ENCODE measurements around the gene FBXO10. TPM values are rescaled to one million over a fixed set of nuclear protein-coding genes. Genes with fewer than 3 reads are reported as not detected.

The FBXO10 gene
- 13.1 and 15.4 TPM in 2 replicates for total RNA-seq (2021; fragmentation: NEBNext Ultra II Directional; extraction: Animal tissue kit (Norgen Biotek cat#: 25700))
- 13.9 and 17.4 TPM in 2 replicates for polyA plus RNA-seq (2011; rRNA removed)
- polyA plus RNA-seq (2011; cell fraction: cytosol; rRNA removed), result 16.0 TPM
- 24.4 TPM for polyA plus RNA-seq (2011; cell fraction: nucleus; rRNA removed)
- polyA plus RNA-seq (2012, experiment 1 of 2), result 12.9 to 15.5 TPM (median 14.2 TPM) in 4 replicates
- 10.5 TPM for polyA plus RNA-seq (2012, experiment 2 of 2)
- polyA plus RNA-seq (2013, experiment 1 of 2), result 7.4 TPM
- 8.2 TPM for polyA plus RNA-seq (2013, experiment 2 of 2)
- polyA minus RNA-seq (2011; rRNA and poly(A)+ RNA removed), result 21.2 and 32.7 TPM in 2 replicates
- 11.5 TPM for polyA minus RNA-seq (2011; cell fraction: cytosol; rRNA and poly(A)+ RNA removed)
- polyA minus RNA-seq (2011; cell fraction: nucleus; rRNA and poly(A)+ RNA removed), result 15.6 TPM
- long read RNA-seq, experiment 1, full-length matches to known transcripts, result 1 of 10 reads
- long read RNA-seq, experiment 1, partial matches to known transcripts, result 0 of 10 reads
- long read RNA-seq, experiment 1, other reads (novel, unspliced or antisense), result 9 of 10 reads
- long read RNA-seq, experiment 2, partial matches to known transcripts, result 2 of 2 reads
- long read RNA-seq, experiment 2, other reads (novel, unspliced or antisense), result 0 of 2 reads

GRCh38 chr9:37575921-37576721 is at the start of gene FBXO10:
Gene FBXO10, minus strand, starts transcription at chr9:37576380. Its CDS starts 34,612 bp downstream, at chr9:37541768.
- peaks cover 7% of the 10 kb centered on the region for H3K79me1 ChIP-seq (ENCODE audit: low read depth, low read length)
- H3K23ac ChIP-seq (ENCODE audit: insufficient read length), result no peak within 1 kb of the TSS
- H4K91ac ChIP-seq (replicated peaks; ENCODE audit: insufficient read length, low read length), result peak within 1 kb of the TSS; percentile 75
- peaks cover 0 to 16% of the 10 kb centered on the region in 2 experiments; a peak in 2 of 4 replicates for H3K79me2 ChIP-seq (ENCODE audit: control insufficient read depth in 1 of 2, insufficient read depth in 2 of 2, low read length in 2 of 2)
- peak within 1 kb of the TSS; percentile 88; the same call in 1 of the 2 replicates for H3K18ac ChIP-seq (ENCODE audit: extremely low read depth, low read length)
- peak within 1 kb of the TSS; percentile 25; the same call in 1 of the 2 replicates for H3K27ac ChIP-seq (ENCODE audit: low read depth, low read length)
- peak within 1 kb of the TSS; percentile 55; the same call in 1 of the 2 replicates for H2BK5ac ChIP-seq (ENCODE audit: low read depth, low read length)
- no peaks in the 10 kb centered on the region; a peak in 1 of 7 replicates for H3K27me3 ChIP-seq (replicated peaks in 1 of 4; ENCODE audit: control insufficient read depth in 3 of 4, extremely low read depth in 1 of 4, insufficient read depth in 3 of 4, low read length in 3 of 4)
- FAIRE-seq (no peak), DNase-seq (ENCODE audit: low read depth in 1 of 2, low spot score in 2 of 2) (peak; percentile 34 to 85)
- CTCF ChIA-PET (ENCODE audit: partially characterized antibody), result interaction anchor here (1.2 to 1.5 kb wide), 2 partner anchors 10 to 94 kb away, joined by 3 to 5 read pairs; no protein-coding TSS in a partner anchor
- H2BK120ac ChIP-seq (replicated peaks; ENCODE audit: low read depth, low read length), result no peak within 1 kb of the TSS
- H3K36me3 ChIP-seq (ENCODE audit: control insufficient read depth in 2 of 4, insufficient read depth in 4 of 4, low read length in 3 of 4), result peaks cover 0 to 7% (median 0%) of the 10 kb centered on the region in 4 experiments; a peak in 1 of 8 replicates
- no peak within 1 kb of the TSS for H2AK5ac ChIP-seq (ENCODE audit: low read depth, low read length)
- H3K23me2 ChIP-seq (ENCODE audit: low read depth, low read length), result peaks cover 9% of the 10 kb centered on the region
- H2BK15ac ChIP-seq (ENCODE audit: low read length), result 0 out of 2 replicates have a peak within 1 kb of the TSS, but pooled peaks have one; percentile 9
- no peak within 1 kb of the TSS for H3K14ac ChIP-seq (ENCODE audit: insufficient read length)
- H4K20me1 ChIP-seq (replicated peaks in 1 of 2; ENCODE audit: control insufficient read depth in 1 of 2, insufficient read depth in 2 of 2, low read length in 2 of 2), result peaks cover 5 to 6% of the 10 kb centered on the region in 2 experiments
- WGBS, 2 experiments (ENCODE audit: extremely low coverage in 1 of 2, insufficient coverage in 1 of 2, insufficient read length in 1 of 2, insufficient replicate concordance in 2 of 2, low coverage in 1 of 2, low lambda C conversion rate in 2 of 2, missing lambda C conversion rate in 1 of 2), result 3% methylated on average over 67 of the region's 81 CpGs; no CpG with 5 or more reads in 1 of the 2 experiments
- H4K8ac ChIP-seq (ENCODE audit: extremely low read depth, insufficient read depth, low read length), result peak within 1 kb of the TSS; percentile 85
- POLR2A ChIA-PET (ENCODE audit: partially characterized antibody), result interaction anchor here (0.6 to 8.0 kb wide), 9 partner anchors 10 to 198 kb away, joined by 3 to 52 read pairs (median 3); partner anchors contain the start of genes POLR1E and TOMM5
- H2BK12ac ChIP-seq (ENCODE audit: low read depth, low read length), result no peak within 1 kb of the TSS; the same call in 1 of the 2 replicates
- peak within 1 kb of the TSS; percentile 88 for H2AFZ ChIP-seq (ENCODE audit: low read length)
- peak within 1 kb of the TSS; percentile 69 to 91 (median 79) for H3K4me3 ChIP-seq (ENCODE audit: extremely low read depth in 1 of 4, insufficient read depth in 2 of 4, low read depth in 3 of 4, low read length in 4 of 4)
- no peak within 1 kb of the TSS for H2BK20ac ChIP-seq (ENCODE audit: low read length)
- peak within 1 kb of the TSS; percentile 56 to 84 (median 68) for H3K9ac ChIP-seq (replicated peaks in 1 of 4; ENCODE audit: extremely low read depth in 1 of 4, low read depth in 3 of 4, low read length in 3 of 4)
- H3K4ac ChIP-seq (replicated peaks; ENCODE audit: insufficient read length, low read depth, low read length), result peak within 1 kb of the TSS; percentile 27
- H4K5ac ChIP-seq (ENCODE audit: insufficient read length, low read depth, low read length), result peak within 1 kb of the TSS; percentile 3
- H3K9me3 ChIP-seq (ENCODE audit: insufficient read depth in 2 of 2, low read depth in 1 of 2, low read length in 1 of 2), result no peaks in the 10 kb centered on the region
- peaks cover 8 to 25% (median 18%) of the 10 kb centered on the region in 4 experiments for H3K4me1 ChIP-seq (replicated peaks in 1 of 4; ENCODE audit: control insufficient read depth in 3 of 4, insufficient read depth in 4 of 4, low read length in 3 of 4)
- H3K4me2 ChIP-seq (ENCODE audit: insufficient read depth in 1 of 2, low read depth in 2 of 2, low read length in 2 of 2), result peak within 1 kb of the TSS; percentile 91 to 94
- H3K56ac ChIP-seq (replicated peaks; ENCODE audit: insufficient read length, low read depth, low read length), result no peak within 1 kb of the TSS
- TF ChIP-seq HDAC2 (IDR thresholded peaks at IDR 0.05; ENCODE audit: borderline replicate concordance in 1 of 2, low read depth in 2 of 2, low read length in 2 of 2) (no peak), YY1 (IDR thresholded peaks at IDR 0.05; ENCODE audit: low read depth, low read length) (no peak), CTCF (IDR thresholded peaks at IDR 0.05; ENCODE audit: control extremely low read depth in 1 of 3, insufficient read depth in 1 of 3, low read depth in 1 of 3, low read length in 3 of 3) (no peak), HDAC6 (IDR thresholded peaks at IDR 0.05; ENCODE audit: low read depth, low read length) (no peak), POLR2A (IDR thresholded peaks at IDR 0.05; ENCODE audit: control extremely low read depth in 1 of 2, low read depth in 2 of 2, low read length in 2 of 2) (peak; percentile 62 to 64; a peak in 2 of 3 replicates)
